Kidney epithelial cell (primary cell): Measurements from ENCODE around the gene GDNF. TPM values are rescaled to one million over a fixed set of nuclear protein-coding genes. Genes with fewer than 3 reads are reported as not detected.
"Not testable (repeated sequence)": the region's sequence is repeated elsewhere in the genome, so short reads cannot be mapped to it uniquely, and the experiment has no call there.

Experiments used
- DNase-seq: peaks from one replicate; pipeline ENCODE4 v3.0.0-alpha.2; 2010; ENCODE audit warnings: low read depth
- H3K27me3 ChIP-seq: 2 replicates; pipeline ENCODE4 v1.6.0; 2011; ENCODE audit warnings: low read length; ENCODE audit not compliant: control insufficient read depth, insufficient read depth
- H3K36me3 ChIP-seq: 2 replicates; pipeline ENCODE4 v1.5.1; 2011; ENCODE audit warnings: low read length; ENCODE audit not compliant: control insufficient read depth, insufficient read depth
- H3K4me3 ChIP-seq: 2 replicates; pipeline ENCODE4 v1.5.1; 2011; ENCODE audit warnings: low read depth, mild to moderate bottlenecking, control low read depth, low read length
- CTCF ChIP-seq: IDR thresholded peaks from 2 replicates; pipeline ENCODE4 v1.5.1; 2011; ENCODE audit warnings: mild to moderate bottlenecking, moderate library complexity, low read length, control low read depth, inconsistent platforms; ENCODE audit not compliant: insufficient read depth, poor library complexity, severe bottlenecking
- total RNA-seq: library from RNA; depleted of rRNA; stranded (reverse); fragments of >200 nt; gene quantifications from 2 replicates; pipeline ENCODE4 v1.2.3, GENCODE V29; 2015

Gene GDNF
- total RNA-seq, 1 donor from 2014 or later, result 1.0 TPM

- DNase-seq, result peak; percentile 81
- no peak for TF ChIP-seq CTCF
- H3K36me3 ChIP-seq, result no peaks in the 10 kb centered on the region
- no peak overlapping the region for H3K4me3 ChIP-seq
- H3K27me3 ChIP-seq, result no peaks in the 10 kb centered on the region
Measured at GRCh38 chr5:37792975-37793631, 46.7 kb downstream of the GDNF start.

DNA sequence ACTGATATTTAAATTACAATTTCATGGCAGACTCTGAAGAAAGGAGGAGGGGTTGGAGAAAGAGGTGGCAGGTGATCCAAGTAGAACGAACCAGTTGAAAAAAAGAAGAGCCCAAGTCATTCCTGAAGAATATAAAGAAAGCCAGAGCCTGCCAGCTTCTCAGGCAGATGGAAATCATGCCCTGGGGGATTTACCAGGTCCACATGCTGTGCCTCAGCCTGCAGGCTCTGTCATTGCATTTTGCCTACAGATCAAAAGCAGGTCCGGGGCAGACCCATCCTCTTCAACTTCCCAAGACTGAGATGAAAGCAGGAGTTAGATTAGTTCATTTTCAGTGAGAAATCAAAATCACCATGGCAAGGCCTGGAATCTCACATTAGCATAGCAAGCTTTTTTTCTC lies 48.5 kb downstream of the GDNF start:
- TF ChIP-seq CTCF, result no peak
- DNase-seq, result no peak
- Histone ChIP-seq H3K4me3 (no peak overlapping the region), H3K36me3 (no peaks in the 10 kb centered on the region), H3K27me3 (no peaks in the 10 kb centered on the region)

- DNase-seq, result no peak
- no peak for TF ChIP-seq CTCF
- Histone ChIP-seq H3K4me3 (no peak overlapping the region), H3K36me3 (no peaks in the 10 kb centered on the region), H3K27me3 (no peaks in the 10 kb centered on the region)
Measured at GRCh38 chr5:37789991-37790390, 49.9 kb downstream of the GDNF start.

DNA sequence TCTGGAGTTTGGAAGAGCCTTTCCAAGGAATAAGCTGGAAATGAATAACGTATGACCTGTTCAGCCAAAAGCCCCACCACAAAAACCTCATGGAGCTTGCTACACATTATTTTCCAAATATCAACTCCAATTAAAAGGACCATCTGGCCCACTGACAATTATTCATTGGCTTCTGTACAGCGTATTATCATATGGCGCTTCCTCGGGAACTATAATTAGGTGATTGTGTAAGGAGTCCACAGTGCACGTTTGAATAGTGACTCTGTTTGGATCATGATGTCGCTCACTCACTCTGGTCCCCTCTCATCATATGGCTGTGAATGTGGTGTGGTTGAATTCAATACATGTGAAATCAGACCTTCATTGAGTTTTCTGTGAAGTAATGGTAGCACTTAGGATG lies 52.1 kb downstream of the GDNF start:
- DNase-seq, result no peak
- Histone ChIP-seq H3K27me3 (no peaks in the 10 kb centered on the region), H3K36me3 (no peaks in the 10 kb centered on the region), H3K4me3 (no peak overlapping the region)
- TF ChIP-seq CTCF, result no peak

- Histone ChIP-seq H3K4me3 (no peak overlapping the region), H3K27me3 (no peaks in the 10 kb centered on the region), H3K36me3 (no peaks in the 10 kb centered on the region)
- no peak for DNase-seq
- TF ChIP-seq CTCF, result no peak
Measured at GRCh38 chr5:37786862-37787519, 52.9 kb downstream of the GDNF start.

- no peak overlapping the region for H3K4me3 ChIP-seq
- TF ChIP-seq CTCF, result no peak
- H3K36me3 ChIP-seq, result no peaks in the 10 kb centered on the region
- no peaks in the 10 kb centered on the region for H3K27me3 ChIP-seq
- no peak for DNase-seq
Measured at GRCh38 chr5:37786416-37786815, 53.4 kb downstream of the GDNF start.

- H3K4me3 ChIP-seq, H3K36me3 ChIP-seq, H3K27me3 ChIP-seq, DNase-seq: not testable (repeated sequence)
Measured at GRCh38 chr5:37781409-37781808, 58.4 kb downstream of the GDNF start.
